Natural killer cell (primary cell): ENCODE data around the gene STAM2. TPM values are rescaled to one million over a fixed set of nuclear protein-coding genes. Genes with fewer than 3 reads are reported as not detected.
"Not testable (repeated sequence)": the region's sequence is repeated elsewhere in the genome, so short reads cannot be mapped to it uniquely, and the experiment has no call there.

Source experiments
- ATAC-seq, 3 donors: fragments of 150-1000 bp in 2 of 3; fragments of 200-7000 bp in 1 of 3; cut with Tn5 transposase; 1 replicate in 1 of 3; 2 replicates in 2 of 3; pipeline ENCODE4 v1.10.0; 2021; ENCODE audit warnings: mild to moderate bottlenecking in 2 of 3, moderate library complexity in 2 of 3
- DNase-seq, 2 donors: peaks; one replicate each; pipeline versions ENCODE4 v3.0.0 to v3.0.0-alpha.2; 2013 to 2021; ENCODE audit warnings: mixed read lengths in 1 of 2
- H3K27ac ChIP-seq: one replicate; pipeline ENCODE4 v1.5.1; 2013; ENCODE audit warnings: mild to moderate bottlenecking, low read length
- H3K27me3 ChIP-seq: one replicate; pipeline ENCODE4 v1.6.1; 2013; ENCODE audit warnings: low read length; ENCODE audit not compliant: control insufficient read depth, insufficient read depth
- H3K36me3 ChIP-seq: one replicate; pipeline ENCODE4 v1.6.1; 2013; ENCODE audit warnings: low read length; ENCODE audit not compliant: control insufficient read depth, insufficient read depth
- H3K4me1 ChIP-seq: one replicate; pipeline ENCODE4 v1.6.1; 2013; ENCODE audit warnings: low read length; ENCODE audit not compliant: control insufficient read depth, insufficient read depth
- H3K4me3 ChIP-seq: one replicate; pipeline ENCODE4 v1.5.1; 2013; ENCODE audit warnings: low read length
- H3K9me3 ChIP-seq: one replicate; pipeline ENCODE4 v1.6.1; 2013; ENCODE audit warnings: low read length; ENCODE audit not compliant: control insufficient read depth, insufficient read depth
- H3K27ac Mint-ChIP-seq, 2 donors: one replicate each; pipeline ENCODE4 v1.8.0; 2022; ENCODE audit warnings: mild to moderate bottlenecking in 2 of 2, mixed read lengths in 2 of 2, moderate library complexity in 1 of 2
- H3K27me3 Mint-ChIP-seq, 2 donors: one replicate each; pipeline ENCODE4 v1.8.0; 2022; ENCODE audit warnings: low read depth in 2 of 2, mixed read lengths in 2 of 2
- H3K36me3 Mint-ChIP-seq: one replicate; pipeline ENCODE4 v1.8.0; 2022; ENCODE audit warnings: mixed read lengths
- H3K4me1 Mint-ChIP-seq, 2 donors: one replicate each; pipeline ENCODE4 v1.8.0; 2022; ENCODE audit warnings: mixed read lengths in 2 of 2
- H3K4me3 Mint-ChIP-seq: one replicate; pipeline ENCODE4 v1.8.0; 2022; ENCODE audit warnings: mild to moderate bottlenecking, moderate library complexity, mixed read lengths
- H3K9me3 Mint-ChIP-seq, 2 donors: one replicate each; pipeline ENCODE4 v1.8.0; 2022; ENCODE audit warnings: mixed read lengths in 2 of 2
- WGBS: methylation state at CpG from one replicate; pipeline ENCODE4 v1.1.7; 2013; ENCODE audit warnings: missing lambda C conversion rate; ENCODE audit not compliant: insufficient coverage; 5-methylcytosine and 5-hydroxymethylcytosine counted together
- intact Hi-C: fragments of 100-400 bp; cut with micrococcal nuclease; formaldehyde crosslinking; loops from one replicate; pipeline ENCODE4 v1.14.2; 2022
- total RNA-seq, 4 donors: library from RNA; stranded (reverse); fragments of 120-200 nt in 1 of 4; gene quantifications; one replicate each; pipeline versions ENCODE4 v1.2.3 to v1.2.4, GENCODE V29; 2013 to 2022
- TF ChIP-seq, protein P1 (sequence below): fragments of 200-600 bp; IDR thresholded peaks from one replicate; pipeline ENCODE4 v1.8.0; 2022; ENCODE audit warnings: antibody characterized with exemption

Gene STAM2
- total RNA-seq, 3 donors from 2014 or later (not counting 1 experiment from before 2014, with no cell fraction given), result 18.7 to 23.1 (median 19.2) TPM

- Mint-ChIP-seq H3K27ac (no peak overlapping the region), H3K36me3 (no peaks in the 10 kb centered on the region), H3K4me1 (peaks cover 4% of the 10 kb centered on the region in 2 donors), H3K4me3 (no peak overlapping the region), H3K9me3 (no peaks in the 10 kb centered on the region), H3K27me3 (no peaks in the 10 kb centered on the region)
- 96% methylated on average over 2 of the region's 2 CpGs for WGBS
- DNase-seq (no peak), ATAC-seq (no peak)
- Histone ChIP-seq H3K36me3 (peaks cover 45% of the 10 kb centered on the region), H3K4me3 (no peak overlapping the region), H3K27ac (no peak overlapping the region), H3K9me3 (no peaks in the 10 kb centered on the region), H3K27me3 (no peaks in the 10 kb centered on the region), H3K4me1 (no peaks in the 10 kb centered on the region)
- TF ChIP-seq, protein P1, sequence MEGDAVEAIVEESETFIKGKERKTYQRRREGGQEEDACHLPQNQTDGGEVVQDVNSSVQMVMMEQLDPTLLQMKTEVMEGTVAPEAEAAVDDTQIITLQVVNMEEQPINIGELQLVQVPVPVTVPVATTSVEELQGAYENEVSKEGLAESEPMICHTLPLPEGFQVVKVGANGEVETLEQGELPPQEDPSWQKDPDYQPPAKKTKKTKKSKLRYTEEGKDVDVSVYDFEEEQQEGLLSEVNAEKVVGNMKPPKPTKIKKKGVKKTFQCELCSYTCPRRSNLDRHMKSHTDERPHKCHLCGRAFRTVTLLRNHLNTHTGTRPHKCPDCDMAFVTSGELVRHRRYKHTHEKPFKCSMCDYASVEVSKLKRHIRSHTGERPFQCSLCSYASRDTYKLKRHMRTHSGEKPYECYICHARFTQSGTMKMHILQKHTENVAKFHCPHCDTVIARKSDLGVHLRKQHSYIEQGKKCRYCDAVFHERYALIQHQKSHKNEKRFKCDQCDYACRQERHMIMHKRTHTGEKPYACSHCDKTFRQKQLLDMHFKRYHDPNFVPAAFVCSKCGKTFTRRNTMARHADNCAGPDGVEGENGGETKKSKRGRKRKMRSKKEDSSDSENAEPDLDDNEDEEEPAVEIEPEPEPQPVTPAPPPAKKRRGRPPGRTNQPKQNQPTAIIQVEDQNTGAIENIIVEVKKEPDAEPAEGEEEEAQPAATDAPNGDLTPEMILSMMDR, result no peak
- intact Hi-C loops, result no loop called here
Measured at GRCh38 chr2:152122161-152122560, 53.4 kb downstream of the STAM2 start.

DNA sequence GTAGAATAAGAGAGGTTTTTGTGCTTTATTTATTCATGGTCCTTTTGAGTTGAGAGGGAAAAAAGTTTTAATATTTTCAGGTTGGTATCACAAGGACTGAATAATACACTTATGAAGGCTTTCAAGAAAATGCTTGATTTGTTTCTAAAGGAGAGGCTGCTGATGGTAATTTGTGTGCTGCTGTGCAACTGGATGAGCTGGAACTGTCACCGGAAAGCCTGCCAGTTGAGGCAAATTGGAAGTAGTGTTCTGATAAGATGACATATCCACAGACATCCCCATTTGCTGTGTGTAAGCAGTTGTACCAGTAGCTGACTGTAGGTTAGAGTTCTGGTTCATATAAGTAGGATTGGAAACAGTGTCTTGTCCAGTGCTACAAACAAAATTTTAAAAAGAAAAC is 55.1 kb downstream of the STAM2 start:
- Histone ChIP-seq H3K36me3 (peaks cover 43% of the 10 kb centered on the region), H3K4me3 (no peak overlapping the region), H3K4me1 (no peaks in the 10 kb centered on the region), H3K9me3 (no peaks in the 10 kb centered on the region), H3K27me3 (no peaks in the 10 kb centered on the region), H3K27ac (no peak overlapping the region)
- Mint-ChIP-seq H3K4me1 (no peaks in the 10 kb centered on the region), H3K27ac (no peak overlapping the region), H3K36me3 (no peaks in the 10 kb centered on the region), H3K27me3 (no peaks in the 10 kb centered on the region), H3K9me3 (no peaks in the 10 kb centered on the region), H3K4me3 (no peak overlapping the region)
- ATAC-seq, result no peak
- 92% methylated on average over 1 of the region's 1 CpG for WGBS
- intact Hi-C loops, result no loop called here
- DNase-seq, result no peak
- TF ChIP-seq, protein P1, result no peak

DNA sequence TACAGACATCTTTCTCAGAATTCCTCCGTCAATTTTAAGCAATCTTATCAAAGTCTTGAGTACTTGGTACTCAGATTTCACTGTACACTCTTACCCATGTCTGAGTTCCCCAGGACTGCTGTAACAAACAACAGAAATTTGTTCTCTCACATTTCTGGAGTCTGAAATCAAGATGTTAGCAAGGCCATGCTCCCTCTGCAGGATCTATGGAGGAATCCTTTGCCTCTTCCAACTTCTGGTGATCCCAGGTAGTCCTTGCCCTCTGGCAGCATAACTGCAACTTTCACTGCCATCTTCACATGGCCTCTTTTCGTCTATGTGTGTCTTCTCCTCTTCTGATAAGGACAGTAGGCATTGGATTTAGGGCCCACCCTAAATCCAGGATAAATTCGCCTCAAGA is 59.6 kb downstream of the STAM2 start:
- Mint-ChIP-seq H3K36me3 (no peaks in the 10 kb centered on the region), H3K4me3 (no peak overlapping the region), H3K27ac (peak overlapping the region in 1 of 2 donors; percentile 57), H3K4me1 (peaks cover 7% of the 10 kb centered on the region in 2 donors), H3K27me3 (no peaks in the 10 kb centered on the region), H3K9me3 (no peaks in the 10 kb centered on the region)
- WGBS, result 95% methylated on average over 3 of the region's 3 CpGs
- DNase-seq, result no peak
- H3K4me3 ChIP-seq, result no peak overlapping the region
- H3K36me3 ChIP-seq, result peaks cover 16% of the 10 kb centered on the region
- H3K27ac ChIP-seq, result no peak overlapping the region
- H3K9me3 ChIP-seq, result no peaks in the 10 kb centered on the region
- no peaks in the 10 kb centered on the region for H3K27me3 ChIP-seq
- ATAC-seq, result no peak
- H3K4me1 ChIP-seq, result no peaks in the 10 kb centered on the region
- TF ChIP-seq, protein P1, result no peak
- intact Hi-C loops, result no loop called here

DNA sequence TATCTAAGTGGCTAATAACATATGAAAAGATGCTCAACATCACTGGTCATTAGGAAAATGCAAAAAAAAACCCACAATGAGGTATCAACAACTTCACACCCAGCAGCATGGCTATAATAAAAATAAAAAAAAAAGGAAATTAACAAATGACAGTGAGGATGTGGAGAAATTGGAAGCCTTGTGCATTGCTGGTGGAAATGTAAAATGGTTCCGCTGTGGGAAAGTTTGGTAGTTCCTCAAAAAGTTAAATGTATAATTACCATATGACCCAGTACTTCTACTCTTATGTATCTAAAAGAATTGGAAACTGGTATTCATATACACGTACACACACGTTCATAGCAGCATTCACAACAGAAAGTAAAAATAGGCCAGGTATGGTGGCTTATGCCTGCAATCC is 61.2 kb downstream of the STAM2 start:
- intact Hi-C loops, result no loop called here
- DNase-seq, result no peak
- H3K27ac ChIP-seq, result no peak overlapping the region
- Mint-ChIP-seq H3K4me1 (peaks cover 8 to 10% of the 10 kb centered on the region in 2 donors), H3K4me3 (no peak overlapping the region), H3K9me3 (no peaks in the 10 kb centered on the region), H3K36me3 (no peaks in the 10 kb centered on the region), H3K27me3 (no peaks in the 10 kb centered on the region), H3K27ac (no peak overlapping the region)
- 93% methylated on average over 2 of the region's 3 CpGs for WGBS
- TF ChIP-seq, protein P1, result no peak
- peaks cover 5% of the 10 kb centered on the region for H3K36me3 ChIP-seq
- H3K27me3 ChIP-seq, result no peaks in the 10 kb centered on the region
- H3K4me1 ChIP-seq, result no peaks in the 10 kb centered on the region
- H3K4me3 ChIP-seq, result no peak overlapping the region
- H3K9me3 ChIP-seq, result no peaks in the 10 kb centered on the region
- ATAC-seq, result no peak

GRCh38 chr2:152107140-152107539 is 68.4 kb downstream of the STAM2 start:
- H3K27ac Mint-ChIP-seq, H3K36me3 Mint-ChIP-seq, H3K27ac ChIP-seq, H3K4me3 ChIP-seq, DNase-seq, H3K9me3 Mint-ChIP-seq, H3K4me1 ChIP-seq, H3K4me3 Mint-ChIP-seq, intact Hi-C loops, H3K9me3 ChIP-seq, ATAC-seq, H3K27me3 Mint-ChIP-seq, H3K36me3 ChIP-seq, H3K27me3 ChIP-seq: not testable (repeated sequence)
- WGBS, result 95% methylated on average over 13 of the region's 13 CpGs
- peaks cover 8 to 14% of the 10 kb centered on the region in 2 donors for H3K4me1 Mint-ChIP-seq
